HK-2 (cell line): ENCODE results near the gene GINS3.

Source experiments
- DNase-seq: peaks from one replicate; pipeline ENCODE4 v3.0.0-alpha.2; 2018; ENCODE audit not compliant: unreplicated experiment

GINS3 gene

DNA sequence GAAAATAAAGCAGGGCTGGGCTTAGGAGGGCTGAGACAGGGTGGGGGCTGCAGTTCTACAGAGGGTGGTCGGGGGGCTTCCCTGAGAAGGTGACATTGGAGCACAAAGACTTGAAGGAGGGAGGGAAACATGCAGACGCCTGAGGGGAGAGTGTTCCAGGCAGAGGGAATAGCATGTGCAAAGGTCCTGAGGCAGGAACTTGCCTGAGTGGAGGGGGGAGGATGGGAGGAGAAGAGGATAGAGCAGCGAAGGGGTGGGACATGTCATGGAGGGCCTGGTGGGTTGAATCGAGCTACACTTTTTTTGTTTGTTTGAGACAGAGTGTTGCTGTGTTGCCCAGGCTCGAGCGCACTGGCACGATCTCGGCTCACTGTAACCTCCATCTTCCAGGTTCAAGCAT lies 33.0 kb downstream of the GINS3 start:
- DNase-seq: no peak

DNA sequence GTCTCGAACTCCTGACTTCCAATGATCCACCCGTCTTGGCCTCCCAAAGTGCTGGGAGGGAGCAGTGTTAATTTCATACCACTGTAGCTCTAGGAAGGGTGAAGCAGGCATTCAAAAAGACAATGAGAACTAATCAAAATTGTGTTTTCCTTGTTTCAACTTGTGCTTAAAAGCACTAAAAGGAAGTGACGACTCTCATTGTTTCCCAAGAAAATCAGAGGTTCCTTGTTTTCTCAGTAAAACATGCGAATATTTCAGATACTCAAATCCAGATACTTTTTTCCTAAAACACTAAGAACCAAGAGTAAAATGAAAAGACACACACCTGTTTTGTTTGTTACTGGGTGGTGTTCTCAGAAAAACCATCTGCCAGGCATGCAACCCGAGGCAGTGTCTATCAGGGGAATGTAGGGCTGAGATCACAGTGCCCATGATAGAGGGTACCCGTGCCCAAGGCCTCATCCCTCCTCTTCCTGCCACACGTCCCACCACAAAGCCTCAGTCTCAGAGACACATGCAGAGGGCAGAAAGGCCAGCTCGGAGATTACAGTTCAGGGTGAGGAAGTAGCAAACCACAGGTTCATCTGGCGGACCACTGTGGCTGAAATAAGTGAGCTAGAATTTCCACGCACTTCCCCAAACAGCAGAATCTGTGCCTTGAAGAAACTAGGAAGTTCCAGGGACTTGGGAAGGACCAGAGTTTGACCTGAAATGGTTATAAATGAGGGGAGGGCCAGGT lies 33.7 kb downstream of the GINS3 start:
- no peak for DNase-seq

DNA sequence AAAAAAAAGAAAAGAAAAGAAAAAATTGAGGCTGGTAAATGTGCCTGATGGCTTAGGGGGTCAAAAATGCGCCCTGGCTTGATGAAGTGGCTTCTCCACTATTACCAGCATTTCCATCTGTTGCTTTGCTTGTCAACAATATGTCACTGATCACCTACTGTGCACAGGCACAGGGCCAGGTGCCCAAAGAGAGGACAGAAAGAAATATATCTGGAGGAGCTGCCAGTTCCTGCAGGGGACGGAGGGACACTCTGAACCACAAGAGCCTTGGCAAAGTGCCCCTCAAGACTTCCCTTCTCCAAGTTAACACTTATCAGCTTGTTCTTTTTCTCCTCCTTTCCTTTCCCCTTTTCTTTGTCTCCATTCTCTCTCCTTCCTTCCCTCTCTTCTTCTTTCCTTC lies 34.7 kb downstream of the GINS3 start:
- no peak for DNase-seq

DNA sequence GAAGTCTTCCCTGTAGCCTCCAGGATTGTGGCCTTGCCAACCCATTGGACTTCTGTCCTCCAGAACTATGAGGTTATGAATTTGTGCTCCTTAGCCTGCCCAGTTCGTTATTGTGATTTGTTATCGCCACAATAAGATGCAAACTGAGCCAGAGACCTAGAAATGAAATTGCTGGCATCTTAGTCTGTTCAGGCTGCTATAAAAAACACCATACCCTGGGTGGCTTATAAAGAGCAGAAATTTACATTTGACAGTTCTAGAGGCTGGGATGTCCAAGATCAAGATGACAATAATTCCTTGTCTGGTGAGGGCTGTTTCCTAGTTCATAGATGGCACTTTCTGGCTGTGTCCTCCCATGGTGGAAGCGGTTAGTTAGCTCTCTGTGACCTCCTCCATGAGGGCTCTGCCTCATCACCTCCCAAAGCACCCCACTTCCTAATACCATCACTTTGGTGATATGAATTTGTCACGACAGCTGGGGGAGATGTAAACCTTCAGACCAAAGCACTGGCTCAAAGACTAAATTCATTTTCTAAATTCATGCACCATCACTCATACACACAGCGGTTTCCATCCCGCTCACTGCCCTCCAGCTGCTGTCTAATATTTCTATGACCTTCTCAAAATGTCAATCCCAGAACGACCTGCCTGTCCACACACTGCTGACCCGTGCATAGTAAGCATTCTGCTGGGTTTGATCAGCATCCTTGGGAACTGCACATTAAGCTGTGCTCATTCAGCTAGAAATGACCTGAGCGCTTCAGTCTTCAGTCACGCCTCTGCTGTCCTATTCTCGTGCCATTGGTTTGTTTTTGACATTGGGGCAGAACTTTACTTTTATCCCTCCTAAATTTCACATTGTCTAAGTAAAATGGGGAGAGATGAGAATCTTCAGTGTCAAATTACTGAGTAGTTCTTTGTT lies 36.6 kb downstream of the GINS3 start:
- DNase-seq: no peak

DNA sequence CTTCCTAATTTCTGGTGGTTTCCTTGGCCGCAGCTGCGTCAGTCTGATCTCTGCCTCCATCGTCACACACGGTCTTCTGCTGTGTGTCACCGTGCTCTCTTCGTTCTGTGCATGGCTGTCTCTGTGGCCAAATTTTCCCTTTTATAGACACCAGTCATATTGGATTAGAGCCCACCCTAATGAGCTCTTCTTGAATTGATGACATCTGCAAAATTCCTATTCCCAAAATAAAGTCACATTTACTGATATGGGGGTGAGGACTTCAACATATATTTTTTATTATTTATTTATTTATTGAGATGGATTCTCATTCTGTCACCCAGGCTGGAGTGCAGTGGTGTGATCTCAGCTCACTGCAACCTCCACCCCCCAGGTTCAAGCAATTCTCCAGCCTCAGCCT lies 38.4 kb downstream of the GINS3 start:
- no peak for DNase-seq

DNA sequence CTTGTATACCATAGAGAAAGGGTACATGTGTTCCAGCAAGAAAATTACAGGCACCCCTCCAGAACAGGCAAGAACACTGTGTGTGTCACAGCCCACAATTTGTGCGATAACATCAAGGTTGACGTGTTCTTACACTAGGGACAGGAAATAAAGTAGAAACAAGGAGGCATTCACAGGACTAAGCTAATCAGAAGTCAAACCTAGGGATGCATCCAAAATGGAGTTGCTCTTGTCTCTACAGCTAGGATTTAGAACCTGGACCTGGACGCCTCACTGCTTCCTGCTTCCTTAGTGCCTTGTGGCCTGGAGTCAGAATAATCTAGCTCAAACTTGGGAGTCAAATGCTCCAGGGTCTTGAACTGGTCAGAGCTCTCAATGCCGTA lies 41.3 kb downstream of the GINS3 start:
- no peak for DNase-seq

DNA sequence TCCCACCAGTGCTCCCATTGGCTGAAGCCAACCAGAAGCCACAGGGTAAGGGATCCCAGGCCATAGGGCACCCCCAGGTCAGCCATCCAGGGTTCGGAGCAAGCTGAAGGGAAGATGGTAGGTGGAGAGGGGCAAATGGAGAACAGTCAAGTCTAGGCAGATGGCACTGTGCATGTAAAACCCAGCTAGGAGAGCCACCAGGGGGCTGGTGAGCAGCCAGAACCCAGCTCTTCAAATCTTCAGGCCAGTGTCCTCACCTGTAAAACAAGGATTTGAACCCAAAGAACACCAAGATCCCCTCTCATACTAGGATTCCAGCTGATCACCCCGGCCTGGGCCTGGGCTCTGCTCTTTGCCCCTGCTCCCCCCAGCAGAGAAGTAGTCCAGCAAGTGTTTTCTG lies 43.5 kb downstream of the GINS3 start:
- DNase-seq: no peak

DNA sequence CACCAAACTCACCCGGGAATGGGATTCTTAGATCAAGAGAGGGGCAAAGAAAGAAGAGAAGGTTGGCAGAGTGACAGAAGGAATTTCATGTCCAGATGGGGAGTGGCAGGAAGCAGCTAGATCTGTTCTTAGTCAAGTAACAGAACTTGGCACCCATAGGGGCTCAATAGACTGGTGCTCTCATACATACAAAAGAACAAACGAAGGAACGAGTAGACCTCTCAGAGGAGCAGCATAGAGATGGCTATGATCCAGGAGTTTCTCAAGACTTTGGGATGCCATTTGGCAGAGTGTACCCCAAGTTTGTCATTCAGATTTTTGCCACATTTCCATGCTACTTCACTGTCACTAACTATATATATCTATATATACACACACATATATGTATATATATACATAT lies 47.9 kb downstream of the GINS3 start:
- DNase-seq: no peak

DNA sequence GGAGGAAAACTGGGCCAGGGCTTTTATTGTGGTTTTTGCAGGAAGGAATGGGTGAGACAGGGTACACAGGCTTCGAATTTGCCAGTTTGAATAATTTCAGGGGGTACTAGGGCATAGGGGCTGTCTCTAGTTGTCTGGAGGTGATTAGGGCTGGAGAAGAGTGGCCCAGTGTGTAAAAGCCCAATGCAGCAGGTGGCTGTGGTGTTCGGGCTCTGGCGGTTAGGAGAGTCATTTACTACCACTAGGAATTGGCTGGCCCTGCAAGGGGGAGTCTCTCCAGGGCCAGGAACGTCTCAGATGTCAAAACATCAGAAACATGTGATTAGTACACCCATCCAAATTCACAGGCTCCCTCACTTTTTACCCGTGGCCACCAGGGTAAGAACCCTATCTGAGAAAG lies 50.3 kb downstream of the GINS3 start:
- no peak for DNase-seq

DNA sequence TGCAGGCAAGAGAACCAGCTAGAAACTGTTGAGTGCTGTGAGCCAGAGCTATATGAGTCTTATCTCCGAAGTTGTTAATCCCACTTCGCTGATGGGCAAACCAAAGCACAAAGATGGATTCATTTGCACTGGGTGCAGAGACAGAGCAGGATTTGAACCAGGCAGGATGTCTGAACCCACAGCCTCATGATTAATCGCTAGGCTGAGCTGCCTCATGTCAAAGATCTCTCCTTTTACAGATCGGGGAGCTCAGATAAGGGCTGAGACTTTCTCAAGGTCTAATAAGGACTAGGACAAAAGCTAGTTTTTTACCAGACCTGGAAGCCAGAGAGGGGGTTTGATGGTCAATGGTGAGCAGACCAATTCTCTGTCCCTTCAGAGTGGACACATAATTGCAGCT lies 51.5 kb downstream of the GINS3 start:
- no peak for DNase-seq

DNA sequence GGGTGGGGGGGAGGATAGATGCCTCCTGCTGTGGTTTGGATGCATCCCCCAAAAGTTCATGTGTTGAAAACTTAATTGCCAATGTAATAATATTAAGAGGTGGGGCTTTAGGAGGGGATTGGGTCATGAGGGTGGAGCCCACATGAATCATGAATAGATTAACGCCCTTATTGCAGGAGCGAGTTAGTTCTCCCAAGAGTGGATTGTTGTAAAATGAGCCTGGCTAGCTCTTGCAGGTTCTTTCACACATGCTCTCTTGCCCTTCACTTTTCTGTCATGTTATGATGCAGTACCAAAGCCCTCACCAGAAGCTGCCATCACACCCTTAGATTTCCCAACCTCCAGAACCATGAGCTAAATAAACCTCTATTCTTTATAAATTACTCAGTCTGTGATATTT lies 52.0 kb downstream of the GINS3 start:
- no peak for DNase-seq

DNA sequence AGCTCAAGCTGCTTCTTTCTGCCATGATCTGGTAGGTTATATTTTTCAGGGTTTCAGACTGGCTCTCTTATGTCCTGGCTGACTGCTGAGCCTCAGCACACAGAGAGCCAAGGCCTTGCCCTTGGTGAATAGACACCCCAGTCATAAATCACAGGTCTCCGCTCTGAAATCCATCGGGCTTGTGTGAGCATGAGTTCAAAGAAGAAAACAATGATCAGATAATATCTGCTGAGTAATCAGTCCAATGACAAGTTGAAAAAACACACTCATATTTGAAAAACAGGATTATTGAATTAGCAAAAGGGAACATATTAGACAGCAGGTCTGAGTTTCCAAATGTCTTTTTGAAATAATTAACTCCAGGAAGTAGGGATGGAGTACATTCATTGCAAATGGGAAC lies 56.6 kb downstream of the GINS3 start:
- no peak for DNase-seq

DNA sequence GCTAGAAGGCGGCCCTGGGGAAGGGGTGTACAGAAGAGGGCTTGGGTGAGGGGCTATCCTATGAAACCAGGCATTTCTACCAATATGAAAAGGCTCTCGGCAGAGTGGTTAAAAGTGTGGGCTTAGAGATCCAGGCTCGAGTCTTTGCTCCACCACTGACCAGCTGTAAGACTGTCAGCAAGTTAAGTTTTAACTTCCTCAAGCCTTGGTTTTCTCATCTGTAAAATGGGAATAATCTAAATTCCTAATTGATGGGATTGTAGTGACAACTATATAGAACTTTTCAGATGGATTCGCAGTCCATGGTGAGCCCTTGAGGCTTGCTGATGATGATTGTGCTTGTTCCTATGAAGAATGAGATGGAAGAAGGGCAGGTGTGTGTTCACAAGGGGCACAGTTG lies 57.0 kb downstream of the GINS3 start:
- DNase-seq: no peak

DNA sequence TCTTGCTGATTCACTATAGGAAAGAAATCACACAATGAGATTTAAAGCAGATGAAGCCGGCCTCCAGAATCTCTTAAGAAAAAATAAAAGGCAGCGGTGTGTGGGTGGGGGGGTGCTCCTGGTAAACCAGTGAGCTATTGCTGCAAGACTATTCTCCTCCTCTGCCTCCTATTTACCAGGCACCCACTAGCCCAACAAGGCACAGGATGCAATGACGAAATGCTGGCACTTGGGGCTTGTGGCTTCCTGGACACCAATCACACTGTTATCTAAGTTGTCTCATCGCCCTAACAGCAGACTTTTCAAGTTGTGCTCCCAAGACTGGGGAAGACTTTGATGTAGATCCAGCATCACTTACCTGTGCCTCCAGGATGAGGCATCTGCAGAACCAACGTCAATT lies 57.5 kb downstream of the GINS3 start:
- DNase-seq: no peak

DNA sequence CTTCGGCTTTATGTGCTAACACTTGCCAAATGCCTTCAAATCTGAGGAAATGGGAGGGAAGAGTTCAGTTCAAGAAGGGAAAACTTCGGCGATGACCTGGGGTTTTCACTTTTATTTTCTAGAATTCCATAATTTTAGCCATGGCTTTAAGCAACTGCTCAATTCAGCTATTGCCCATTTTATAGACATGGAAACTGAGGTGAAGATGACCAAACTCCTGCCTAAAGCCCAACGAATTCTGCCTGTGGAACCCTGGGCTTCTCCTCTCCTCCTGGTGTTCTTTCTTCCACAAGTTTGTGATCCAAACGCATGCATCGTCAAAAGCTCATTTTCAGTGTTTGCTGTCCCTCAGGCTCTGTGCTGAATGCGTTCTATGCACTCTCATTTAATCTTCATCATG lies 58.3 kb downstream of the GINS3 start:
- DNase-seq: no peak

DNA sequence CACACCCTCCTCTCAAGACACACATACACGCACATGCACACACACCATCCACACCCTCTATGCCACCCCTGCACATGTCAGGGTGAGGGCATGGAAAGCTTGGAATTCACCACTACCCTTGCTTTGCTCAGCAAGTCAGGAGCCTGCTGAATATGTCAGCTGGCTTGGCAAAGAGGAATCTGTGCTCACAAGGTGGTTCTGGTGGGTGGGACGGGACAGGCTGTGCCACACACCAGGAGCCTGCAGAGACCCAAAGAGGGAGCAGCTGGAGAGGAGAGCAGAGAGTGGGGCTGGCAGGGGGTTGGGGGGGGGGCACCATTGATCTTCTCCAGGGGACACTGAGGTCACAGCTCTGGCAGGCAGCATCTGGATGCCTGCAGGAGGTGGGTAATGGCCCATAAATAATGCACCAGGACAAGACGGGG lies 59.0 kb downstream of the GINS3 start:
- no peak for DNase-seq

DNA sequence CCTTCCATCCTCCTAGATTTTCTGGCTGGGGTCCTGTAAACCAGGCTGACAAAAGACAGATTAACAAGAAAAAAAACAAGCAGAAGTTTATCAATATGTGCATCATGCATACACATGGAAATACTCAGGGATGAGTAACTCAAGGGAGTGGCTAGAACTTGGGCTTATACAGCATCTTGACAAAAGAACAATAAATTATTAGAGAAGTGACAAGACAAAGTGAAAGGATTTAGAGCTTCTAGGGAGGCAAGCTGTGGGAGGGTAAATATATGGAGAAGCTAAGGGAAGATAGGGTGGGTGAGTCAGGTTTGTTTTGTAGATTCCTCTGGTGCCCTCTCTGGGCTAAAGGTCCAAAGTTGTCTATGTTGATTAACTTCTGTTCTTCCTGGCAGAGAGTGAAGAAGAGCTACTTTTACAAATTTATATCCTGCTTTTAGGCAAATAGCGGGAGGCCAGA lies 59.7 kb downstream of the GINS3 start:
- DNase-seq: no peak

DNA sequence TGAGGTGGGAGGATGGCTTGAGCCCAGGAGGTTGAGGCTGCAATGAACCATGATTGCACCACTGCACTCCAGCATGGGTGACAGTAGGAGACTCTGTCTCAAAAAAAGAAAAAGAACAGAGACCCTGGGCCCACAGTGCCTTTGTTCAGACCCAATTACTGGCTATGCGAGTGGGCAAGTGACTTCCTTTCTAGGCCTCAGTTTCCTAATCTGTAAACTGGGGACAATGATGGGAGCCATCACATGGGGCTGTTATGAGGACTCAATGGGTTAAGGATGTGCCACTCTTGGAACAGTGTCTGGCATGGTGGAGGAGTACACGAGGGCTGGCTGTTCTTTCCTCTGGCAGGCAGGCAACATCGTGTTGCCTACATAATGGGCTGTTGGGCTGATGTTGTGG lies 60.4 kb downstream of the GINS3 start:
- DNase-seq: no peak

DNA sequence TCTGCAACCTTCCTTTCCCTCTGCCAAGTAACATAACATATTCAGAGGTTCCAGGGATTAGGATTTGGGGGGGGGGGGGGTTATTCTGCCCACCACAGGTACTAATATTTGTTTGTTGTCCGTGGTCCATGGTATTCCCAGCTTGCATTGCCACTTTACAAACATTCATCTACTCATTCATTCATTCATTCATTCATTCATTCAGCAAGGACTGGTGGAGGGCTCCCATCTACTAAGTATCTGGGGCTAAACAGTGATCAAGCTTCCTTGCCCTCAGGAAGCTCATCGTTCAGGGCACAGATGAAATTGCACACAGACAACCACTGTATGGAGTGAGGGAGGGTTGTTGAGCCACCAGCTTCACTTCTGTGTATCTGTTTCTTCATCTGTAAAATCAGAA lies 61.9 kb downstream of the GINS3 start:
- DNase-seq: no peak

DNA sequence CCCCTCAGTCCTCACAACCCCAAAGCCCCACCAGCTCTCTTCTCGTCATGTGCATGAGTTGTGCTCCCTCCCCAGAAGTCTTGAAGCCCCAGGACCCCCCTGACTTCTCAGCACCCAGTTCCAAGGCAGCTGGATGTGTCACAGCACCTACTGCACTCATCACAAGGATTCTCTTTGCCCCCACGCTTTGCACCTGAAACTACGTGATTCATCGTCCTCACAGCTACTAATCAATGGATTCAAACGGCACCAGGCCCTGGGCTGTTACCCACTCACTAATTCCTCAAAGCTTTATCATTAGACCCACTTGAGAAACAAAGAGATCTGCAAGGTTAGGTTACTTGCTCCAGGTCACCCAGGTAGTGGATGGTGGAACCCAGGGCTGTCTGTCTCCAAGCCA lies 62.6 kb downstream of the GINS3 start:
- no peak for DNase-seq
